Caco-2 (cell line): ENCODE measurements around the gene EPSTI1. TPM values are rescaled to one million over a fixed set of nuclear protein-coding genes. Genes with fewer than 3 reads are reported as not detected.

Experiments used
- BruUV-seq: library from RNA; stranded (reverse); fragments of 400-500 nt; replicated peaks from 2 replicates; lab custom pipeline; 2021; lab: Mats Ljungman, UMichigan
- CTCF ChIA-PET: fragments of 300-600 bp; sonication (Branson Sonifier 250); formaldehyde crosslinking; loops from one replicate; lab custom pipeline; 2022; ENCODE audit warnings: antibody characterized with exemption; lab: Charles Lee
- POLR2A ChIA-PET: fragments of 300-600 bp; sonication (Branson Sonifier 250); formaldehyde crosslinking; loops from one replicate; lab custom pipeline; 2022; ENCODE audit warnings: antibody characterized with exemption; lab: Charles Lee
- DNase-seq, 2 experiments: peaks; one replicate each; pipeline versions ENCODE4 v3.0.0 to v3.0.0-alpha.2; 2020 to 2022
- H3K27me3 ChIP-seq: replicated peaks from 2 replicates; pipeline ENCODE4 v1.6.0; 2011; ENCODE audit warnings: low read length; ENCODE audit not compliant: control insufficient read depth, insufficient read depth
- H3K36me3 ChIP-seq: 2 replicates; pipeline ENCODE4 v1.5.1; 2011; ENCODE audit warnings: low read length; ENCODE audit not compliant: control insufficient read depth, insufficient read depth
- H3K4me1 ChIP-seq: fragments of 250-450 bp; sonication (Bioruptor Pico); 2 replicates; pipeline ENCODE4 v1.5.1; 2020; ENCODE audit warnings: mild to moderate bottlenecking
- H3K4me3 ChIP-seq: 2 replicates; pipeline ENCODE4 v1.5.1; 2011; ENCODE audit warnings: low read depth, mild to moderate bottlenecking, control low read depth, low read length
- H3K9me3 ChIP-seq: fragments of 250-450 bp; sonication (Bioruptor Pico); 2 replicates; pipeline ENCODE4 v1.5.1; 2020; ENCODE audit warnings: mild to moderate bottlenecking, moderate library complexity
- H3K27ac Mint-ChIP-seq: one replicate; pipeline ENCODE4 v1.8.0; 2022; ENCODE audit warnings: mixed read lengths; ENCODE audit not compliant: unreplicated experiment
- H3K27me3 Mint-ChIP-seq: one replicate; pipeline ENCODE4 v1.8.0; 2022; ENCODE audit warnings: mixed read lengths; ENCODE audit not compliant: insufficient read depth, unreplicated experiment
- H3K36me3 Mint-ChIP-seq: one replicate; pipeline ENCODE4 v1.8.0; 2022; ENCODE audit warnings: mild to moderate bottlenecking, mixed read lengths; ENCODE audit not compliant: insufficient read depth, unreplicated experiment
- H3K4me1 Mint-ChIP-seq: one replicate; pipeline ENCODE4 v1.8.0; 2022; ENCODE audit warnings: low read depth, mixed read lengths; ENCODE audit not compliant: unreplicated experiment
- H3K4me3 Mint-ChIP-seq: one replicate; pipeline ENCODE4 v1.8.0; 2022; ENCODE audit warnings: mild to moderate bottlenecking, moderate library complexity, mixed read lengths; ENCODE audit not compliant: unreplicated experiment
- H3K9me3 Mint-ChIP-seq: one replicate; pipeline ENCODE4 v1.8.0; 2022; ENCODE audit warnings: mixed read lengths; ENCODE audit not compliant: unreplicated experiment
- CTCF ChIP-seq, 2 experiments: fragments of 200-600 bp in 1 of 2; IDR thresholded peaks; 1 replicate in 1 of 2; 2 replicates in 1 of 2; pipeline versions ENCODE4 v1.5.1 to v1.8.0; 2011 to 2022; ENCODE audit warnings: antibody characterized with exemption in 1 of 2, control low read depth in 1 of 2, inconsistent platforms in 1 of 2, low read depth in 1 of 2, low read length in 1 of 2, mild to moderate bottlenecking in 1 of 2, moderate library complexity in 1 of 2; ENCODE audit not compliant: insufficient read depth in 1 of 2, severe bottlenecking in 1 of 2, unreplicated experiment in 1 of 2
- intact Hi-C: fragments of 100-400 bp; cut with micrococcal nuclease; formaldehyde crosslinking; loops from one replicate; pipeline ENCODE4 v1.10.0; 2022; ENCODE audit not compliant: unreplicated experiment
- total RNA-seq: library from RNA; stranded (reverse); gene quantifications from 2 replicates; pipeline ENCODE4 v1.2.3, GENCODE V29; 2022

EPSTI1 gene
- total RNA-seq, 1 experiment from 2014 or later, result 86.5 TPM

GRCh38 chr13:43003729-43004128 is 11.7 kb upstream of the EPSTI1 start:
- Mint-ChIP-seq H3K4me1 (peaks cover 53% of the 10 kb centered on the region), H3K27me3 (no peaks in the 10 kb centered on the region), H3K4me3 (no peak overlapping the region), H3K36me3 (peaks cover 16% of the 10 kb centered on the region), H3K27ac (no peak overlapping the region), H3K9me3 (peaks cover 21% of the 10 kb centered on the region)
- intact Hi-C loops, result loop anchor here (2.0 kb wide), 1 partner anchor 19 kb away; the partner anchor contains the start of gene DNAJC15
- ChIA-PET CTCF (no interaction called here), POLR2A (no interaction called here)
- peaks cover 4% of the 10 kb centered on the region; the same call in 1 of the 2 replicates for H3K9me3 ChIP-seq
- TF ChIP-seq CTCF (IDR thresholded peaks at IDR 0.05; ENCODE audit: insufficient read depth in 1 of 2, low read depth in 1 of 2, low read length in 1 of 2, severe bottlenecking in 1 of 2, unreplicated experiment in 1 of 2), result no peak
- no peak overlapping the region for H3K4me3 ChIP-seq
- BruUV-seq, result no TSS peak
- no peaks in the 10 kb centered on the region for H3K36me3 ChIP-seq
- no peaks in the 10 kb centered on the region for H3K27me3 ChIP-seq
- H3K4me1 ChIP-seq, result peaks cover 57% of the 10 kb centered on the region
- no peak for DNase-seq

DNA sequence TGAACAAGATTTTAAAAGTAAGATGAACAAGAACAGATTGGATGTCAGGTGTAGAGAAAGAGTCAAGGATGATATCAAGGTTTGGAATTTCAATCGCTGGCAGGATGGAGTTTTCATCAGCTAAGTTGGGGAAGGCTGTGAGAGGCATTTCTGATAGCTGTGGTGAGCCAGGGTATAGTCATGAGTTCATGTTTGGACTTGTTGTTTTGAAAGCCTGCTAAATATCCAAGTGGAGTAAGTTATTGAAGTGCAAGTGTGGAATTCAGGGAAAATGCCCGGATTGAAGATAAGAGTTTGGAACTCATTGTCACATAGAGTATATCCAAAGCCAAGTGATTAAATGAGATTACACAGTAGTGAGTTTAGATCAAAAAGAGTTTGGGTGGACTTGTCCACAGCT is 11.0 kb upstream of the EPSTI1 start:
- Histone ChIP-seq H3K4me3 (no peak overlapping the region), H3K9me3 (peaks cover 4% of the 10 kb centered on the region; the same call in 1 of the 2 replicates), H3K36me3 (no peaks in the 10 kb centered on the region), H3K27me3 (no peaks in the 10 kb centered on the region), H3K4me1 (peaks cover 54% of the 10 kb centered on the region)
- no peak for TF ChIP-seq CTCF (IDR thresholded peaks at IDR 0.05; ENCODE audit: insufficient read depth in 1 of 2, low read depth in 1 of 2, low read length in 1 of 2, severe bottlenecking in 1 of 2, unreplicated experiment in 1 of 2)
- Mint-ChIP-seq H3K9me3 (peaks cover 21% of the 10 kb centered on the region), H3K4me1 (peaks cover 45% of the 10 kb centered on the region), H3K36me3 (peaks cover 16% of the 10 kb centered on the region), H3K4me3 (no peak overlapping the region), H3K27me3 (no peaks in the 10 kb centered on the region), H3K27ac (peak overlapping the region; percentile 14)
- intact Hi-C loops, result no loop called here
- POLR2A ChIA-PET, result interaction anchor here (0.7 kb wide), 1 partner anchor 52 kb away, joined by 3 read pairs; no protein-coding TSS in a partner anchor
- CTCF ChIA-PET, result no interaction called here
- no peak for DNase-seq
- no TSS peak for BruUV-seq

DNA sequence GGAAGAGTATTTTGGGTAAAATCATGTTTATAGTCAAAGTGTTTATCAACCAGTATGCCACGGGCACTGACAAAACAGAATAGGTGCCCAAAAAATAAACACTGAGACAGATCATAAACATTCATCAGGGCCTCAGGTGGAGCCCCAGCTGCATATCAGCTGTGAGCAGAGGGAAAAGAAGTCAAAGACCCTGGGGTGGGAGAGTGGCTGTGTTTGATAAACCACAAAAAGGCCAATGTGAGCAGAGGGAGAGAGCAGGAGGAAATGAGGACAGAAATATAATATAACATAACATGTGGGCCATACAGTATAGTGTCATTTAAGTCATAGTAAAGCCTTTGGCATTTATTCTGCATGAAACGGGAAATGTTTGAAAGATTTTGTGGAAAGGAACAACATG is 10.0 kb upstream of the EPSTI1 start:
- DNase-seq, result no peak
- ChIA-PET CTCF (no interaction called here), POLR2A (no interaction called here)
- Mint-ChIP-seq H3K4me3 (no peak overlapping the region), H3K4me1 (peaks cover 42% of the 10 kb centered on the region), H3K27me3 (no peaks in the 10 kb centered on the region), H3K9me3 (peaks cover 21% of the 10 kb centered on the region), H3K36me3 (peaks cover 15% of the 10 kb centered on the region), H3K27ac (no peak overlapping the region)
- TF ChIP-seq CTCF (IDR thresholded peaks at IDR 0.05; ENCODE audit: insufficient read depth in 1 of 2, low read depth in 1 of 2, low read length in 1 of 2, severe bottlenecking in 1 of 2, unreplicated experiment in 1 of 2), result no peak
- no peaks in the 10 kb centered on the region for H3K27me3 ChIP-seq
- H3K4me1 ChIP-seq, result peaks cover 53% of the 10 kb centered on the region
- no peaks in the 10 kb centered on the region for H3K36me3 ChIP-seq
- H3K4me3 ChIP-seq, result no peak overlapping the region
- peaks cover 4% of the 10 kb centered on the region; the same call in 1 of the 2 replicates for H3K9me3 ChIP-seq
- no TSS peak for BruUV-seq
- intact Hi-C loops, result no loop called here
